Activated B cell treated with CpG ODN at 0.5 μM for 24 hours (primary cell): ENCODE results near the gene CALN1. TPM values are rescaled to one million over a fixed set of nuclear protein-coding genes. Genes with fewer than 3 reads are reported as not detected.
"Not testable (repeated sequence)": the region's sequence is repeated elsewhere in the genome, so short reads cannot be mapped to it uniquely, and the experiment has no call there.

Experiments
- ATAC-seq: fragments of 200-7000 bp; cut with Tn5 transposase; one replicate; pipeline ENCODE4 v1.10.0; 2021; ENCODE audit warnings: low read depth, mild to moderate bottlenecking, moderate library complexity
- CTCF ChIA-PET: fragments of 350-600 bp; sonication (Branson Sonifier 250); formaldehyde crosslinking; loops from one replicate; lab custom pipeline; 2021; ENCODE audit warnings: antibody characterized with exemption; lab: Charles Lee
- POLR2A ChIA-PET: fragments of 350-600 bp; sonication (Branson Sonifier 250); formaldehyde crosslinking; loops from one replicate; lab custom pipeline; 2021; ENCODE audit warnings: antibody characterized with exemption; lab: Charles Lee
- DNase-seq: peaks from one replicate; pipeline ENCODE4 v3.0.0; 2022
- H3K27ac Mint-ChIP-seq: one replicate; pipeline ENCODE4 v1.8.0; 2020; ENCODE audit warnings: mixed read lengths
- H3K27me3 Mint-ChIP-seq: one replicate; pipeline ENCODE4 v1.8.0; 2021; ENCODE audit warnings: mixed read lengths
- H3K36me3 Mint-ChIP-seq: one replicate; pipeline ENCODE4 v1.8.0; 2021; ENCODE audit warnings: low read depth, mixed read lengths
- H3K4me1 Mint-ChIP-seq: one replicate; pipeline ENCODE4 v1.8.0; 2021; ENCODE audit warnings: mixed read lengths
- H3K4me3 Mint-ChIP-seq: one replicate; pipeline ENCODE4 v1.8.0; 2020; ENCODE audit warnings: mild to moderate bottlenecking, mixed read lengths
- H3K9me3 Mint-ChIP-seq: one replicate; pipeline ENCODE4 v1.8.0; 2020; ENCODE audit warnings: mixed read lengths
- CTCF ChIP-seq: fragments of 200-600 bp; IDR thresholded peaks from one replicate; pipeline ENCODE4 v1.8.0; 2022; ENCODE audit warnings: antibody characterized with exemption, mild to moderate bottlenecking
- intact Hi-C: fragments of 100-400 bp; cut with micrococcal nuclease; formaldehyde crosslinking; loops from one replicate; pipeline ENCODE4 v1.15.1; 2024
- total RNA-seq: library from RNA; stranded (reverse); gene quantifications from 2 replicates; pipeline ENCODE4 v1.2.3, GENCODE V29; 2022

CALN1 gene
- total RNA-seq, result not detected in 2 replicates

GRCh38 chr7:72412121-72412618, at the start of gene CALN1:
Gene CALN1, minus strand, starts transcription at chr7:72412338.
- H3K27me3 Mint-ChIP-seq, H3K4me1 Mint-ChIP-seq, H3K36me3 Mint-ChIP-seq, POLR2A ChIA-PET, H3K9me3 Mint-ChIP-seq, intact Hi-C loops, DNase-seq, ATAC-seq, H3K27ac Mint-ChIP-seq, H3K4me3 Mint-ChIP-seq, CTCF ChIA-PET: not testable (repeated sequence)

GRCh38 chr7:72453471-72453870, 41.3 kb upstream of the CALN1 start:
- H3K4me1 Mint-ChIP-seq, result no peaks in the 10 kb centered on the region
- no peak overlapping the region for H3K27ac Mint-ChIP-seq
- peaks cover 2% of the 10 kb centered on the region for H3K27me3 Mint-ChIP-seq
- no peak for ATAC-seq
- CTCF ChIA-PET, result interaction anchor here (0.8 kb wide), 1 partner anchor 41 kb away, joined by 3 read pairs; no protein-coding TSS in a partner anchor
- H3K4me3 Mint-ChIP-seq, result no peak overlapping the region
- TF ChIP-seq CTCF, result no peak
- H3K36me3 Mint-ChIP-seq, result no peaks in the 10 kb centered on the region
- POLR2A ChIA-PET, result no interaction called here
- H3K9me3 Mint-ChIP-seq, result no peaks in the 10 kb centered on the region
- intact Hi-C loops, result no loop called here
- DNase-seq, result no peak

- intact Hi-C loops, result no loop called here
- TF ChIP-seq CTCF, result no peak
- H3K9me3 Mint-ChIP-seq, result no peaks in the 10 kb centered on the region
- CTCF ChIA-PET, result no interaction called here
- POLR2A ChIA-PET, result no interaction called here
- DNase-seq, result no peak
- no peaks in the 10 kb centered on the region for H3K4me1 Mint-ChIP-seq
- H3K27ac Mint-ChIP-seq, result no peak overlapping the region
- H3K27me3 Mint-ChIP-seq, result peaks cover 3% of the 10 kb centered on the region
- ATAC-seq, result no peak
- H3K4me3 Mint-ChIP-seq, result no peak overlapping the region
- no peaks in the 10 kb centered on the region for H3K36me3 Mint-ChIP-seq
These were observed 35.5 kb upstream of the CALN1 start for GRCh38 chr7:72447465-72448204.

- ATAC-seq (no peak), DNase-seq (no peak)
- H3K9me3 Mint-ChIP-seq, result no peaks in the 10 kb centered on the region
- ChIA-PET CTCF (no interaction called here), POLR2A (no interaction called here)
- peaks cover 3% of the 10 kb centered on the region for H3K27me3 Mint-ChIP-seq
- no peak for TF ChIP-seq CTCF
- H3K27ac Mint-ChIP-seq, result no peak overlapping the region
- intact Hi-C loops, result no loop called here
- H3K36me3 Mint-ChIP-seq, result no peaks in the 10 kb centered on the region
- no peak overlapping the region for H3K4me3 Mint-ChIP-seq
- H3K4me1 Mint-ChIP-seq, result no peaks in the 10 kb centered on the region
These were observed 34.7 kb upstream of the CALN1 start for GRCh38 chr7:72446591-72447462.

GRCh38 chr7:72446131-72446530, 34.0 kb upstream of the CALN1 start:
- POLR2A ChIA-PET, result no interaction called here
- intact Hi-C loops, result no loop called here
- CTCF ChIA-PET, result no interaction called here

More at GRCh38 chr7:72446131-72446530, 34.0 kb upstream of the CALN1 start:
- Mint-ChIP-seq H3K9me3 (no peaks in the 10 kb centered on the region), H3K36me3 (no peaks in the 10 kb centered on the region), H3K4me3 (no peak overlapping the region), H3K27me3 (peaks cover 3% of the 10 kb centered on the region), H3K27ac (no peak overlapping the region), H3K4me1 (no peaks in the 10 kb centered on the region)
- ATAC-seq, result no peak
- DNase-seq, result no peak
- TF ChIP-seq CTCF, result no peak
